Measurements from ENCODE around the gene CLEC2D. TPM values are rescaled to one million over a fixed set of nuclear protein-coding genes. Genes with fewer than 3 reads are reported as not detected.

CLEC2D gene
- total and polyA plus RNA-seq, 10 of the 15 experiments (the other 5 are each of a cell fraction or from before 2014, with no cell fraction given): 4.6 to 29.8 (median 16.0) TPM

- TF ChIP-seq SUPT20H (IDR thresholded peaks at IDR 0.05; ENCODE audit: borderline replicate concordance, control insufficient read depth, low read depth, low read length) (no peak), CUX1 (IDR thresholded peaks at IDR 0.05; ENCODE audit: insufficient replicate concordance, low read depth, low read length) (peak; percentile 61), SKIL (IDR thresholded peaks at IDR 0.05; ENCODE audit: low read depth, poor library complexity, severe bottlenecking) (peak; percentile 96), BHLHE40 (IDR thresholded peaks at IDR 0.05; ENCODE audit: borderline replicate concordance in 1 of 2, low read depth in 2 of 2, low read length in 1 of 2) (peak; percentile 88 to 92), SPI1 (IDR thresholded peaks at IDR 0.05; ENCODE audit: borderline replicate concordance, insufficient read depth, low read depth, low read length) (peak; percentile 97), TCF3 (IDR thresholded peaks at IDR 0.05; ENCODE audit: borderline replicate concordance, insufficient read depth, low read depth, low read length) (peak; percentile 97), ZNF384 (IDR thresholded peaks at IDR 0.05; ENCODE audit: borderline replicate concordance, low read depth, low read length) (peak; percentile 52; the same call in 1 of the 2 replicates), PML (IDR thresholded peaks at IDR 0.05; ENCODE audit: low read length) (peak; percentile 83), GATAD2B (conservative IDR thresholded peaks at IDR 0.05; ENCODE audit: low read depth) (no peak), CHD4 (IDR thresholded peaks at IDR 0.05) (no peak), TBL1XR1 (IDR thresholded peaks at IDR 0.05; ENCODE audit: low read depth, low read length) (peak; percentile 91), LARP7 (IDR thresholded peaks at IDR 0.05) (no peak), ELK1 (IDR thresholded peaks at IDR 0.05; ENCODE audit: low read depth, low read length) (no peak), ATF3 (IDR thresholded peaks at IDR 0.05; ENCODE audit: borderline replicate concordance, extremely low read depth, low read depth, low read length) (no peak), MEF2B (IDR thresholded peaks at IDR 0.05; ENCODE audit: partially characterized antibody, poor library complexity, severe bottlenecking) (peak; percentile 84), CBX5 (IDR thresholded peaks at IDR 0.05; ENCODE audit: low read depth) (0 out of 2 replicates have a peak, but pooled peaks have one; percentile 72), BRCA1 (IDR thresholded peaks at IDR 0.05; ENCODE audit: low read depth, low read length) (no peak)
Measured at GRCh38 chr12:9741726-9742125, 72.2 kb downstream of the CLEC2D start (continued).

All from GM12878 (cell line).